ENCODE results near the gene MTM1. TPM values are rescaled to one million over a fixed set of nuclear protein-coding genes. Genes with fewer than 3 reads are reported as not detected.

The MTM1 gene
- total and polyA plus RNA-seq, 8 donors = 11.0 to 21.9 (median 13.6) TPM

GRCh38 chrX:150647331-150647730 lies 78.9 kb downstream of the MTM1 start:
- intact Hi-C loops (cut with DNase I) = no loop called here
- Histone ChIP-seq H3K4me1 (no peaks in the 10 kb centered on the region), H3K27me3 (no peaks in the 10 kb centered on the region), H3K9me3 (no peaks in the 10 kb centered on the region), H3K27ac (no peak overlapping the region), H3K4me3 (no peak overlapping the region), H3K36me3 (peaks cover 0 to 28% of the 10 kb centered on the region in 2 donors)
- TF ChIP-seq CTCF (IDR thresholded peaks at IDR 0.05) = no peak
- DNase-seq = no peak
- ATAC-seq = no peak

GRCh38 chrX:150648296-150648940 lies 80.0 kb downstream of the MTM1 start:
- no peaks in the 10 kb centered on the region for H3K9me3 ChIP-seq
- no peaks in the 10 kb centered on the region for H3K27me3 ChIP-seq
- no peak for TF ChIP-seq CTCF (IDR thresholded peaks at IDR 0.05)
- DNase-seq (no peak), ATAC-seq (no peak)
- no peaks in the 10 kb centered on the region for H3K4me1 ChIP-seq
- no peak overlapping the region for H3K4me3 ChIP-seq
- no peak overlapping the region for H3K27ac ChIP-seq
- intact Hi-C loops (cut with DNase I) = no loop called here
- H3K36me3 ChIP-seq = peaks cover 0 to 26% of the 10 kb centered on the region in 2 donors

- Histone ChIP-seq H3K27me3 (no peaks in the 10 kb centered on the region), H3K9me3 (no peaks in the 10 kb centered on the region), H3K4me1 (no peaks in the 10 kb centered on the region), H3K36me3 (peaks cover 0 to 23% of the 10 kb centered on the region in 2 donors), H3K4me3 (no peak overlapping the region), H3K27ac (peak overlapping the region in 1 of 2 donors; percentile 17)
- ATAC-seq (peak; percentile 47), DNase-seq (peak in 1 of 4 donors; percentile 29)
- intact Hi-C loops (cut with DNase I) = no loop called here
- no peak for TF ChIP-seq CTCF (IDR thresholded peaks at IDR 0.05)
These were observed 80.9 kb downstream of the MTM1 start for GRCh38 chrX:150649096-150649870.

GRCh38 chrX:150651906-150652305 lies 83.5 kb downstream of the MTM1 start:
- Histone ChIP-seq H3K4me3 (no peak overlapping the region), H3K36me3 (peaks cover 0 to 11% of the 10 kb centered on the region in 2 donors), H3K27ac (no peak overlapping the region), H3K4me1 (no peaks in the 10 kb centered on the region), H3K9me3 (no peaks in the 10 kb centered on the region), H3K27me3 (no peaks in the 10 kb centered on the region)
- TF ChIP-seq CTCF (IDR thresholded peaks at IDR 0.05) = no peak
- intact Hi-C loops (cut with DNase I) = no loop called here
- no peak for DNase-seq
- no peak for ATAC-seq

GRCh38 chrX:150655788-150656187 lies 87.4 kb downstream of the MTM1 start:
- H3K4me3 ChIP-seq = no peak overlapping the region
- no peaks in the 10 kb centered on the region for H3K9me3 ChIP-seq
- H3K36me3 ChIP-seq = peaks cover 0 to 30% of the 10 kb centered on the region in 2 donors
- ATAC-seq (no peak), DNase-seq (no peak)
- no peak for TF ChIP-seq CTCF (IDR thresholded peaks at IDR 0.05)
- H3K27ac ChIP-seq = no peak overlapping the region
- no peaks in the 10 kb centered on the region for H3K4me1 ChIP-seq
- no peaks in the 10 kb centered on the region for H3K27me3 ChIP-seq
- intact Hi-C loops (cut with DNase I) = no loop called here
